HG02852 (cell line): ENCODE measurements around the gene RELL2.

Source experiments
- ATAC-seq: cut with Tn5 transposase; IDR thresholded peaks from one replicate; pipeline ENCODE4 v1.9.1; 2021; ENCODE audit warnings: mild to moderate bottlenecking, moderate library complexity; ENCODE audit not compliant: unreplicated experiment

The RELL2 gene

DNA sequence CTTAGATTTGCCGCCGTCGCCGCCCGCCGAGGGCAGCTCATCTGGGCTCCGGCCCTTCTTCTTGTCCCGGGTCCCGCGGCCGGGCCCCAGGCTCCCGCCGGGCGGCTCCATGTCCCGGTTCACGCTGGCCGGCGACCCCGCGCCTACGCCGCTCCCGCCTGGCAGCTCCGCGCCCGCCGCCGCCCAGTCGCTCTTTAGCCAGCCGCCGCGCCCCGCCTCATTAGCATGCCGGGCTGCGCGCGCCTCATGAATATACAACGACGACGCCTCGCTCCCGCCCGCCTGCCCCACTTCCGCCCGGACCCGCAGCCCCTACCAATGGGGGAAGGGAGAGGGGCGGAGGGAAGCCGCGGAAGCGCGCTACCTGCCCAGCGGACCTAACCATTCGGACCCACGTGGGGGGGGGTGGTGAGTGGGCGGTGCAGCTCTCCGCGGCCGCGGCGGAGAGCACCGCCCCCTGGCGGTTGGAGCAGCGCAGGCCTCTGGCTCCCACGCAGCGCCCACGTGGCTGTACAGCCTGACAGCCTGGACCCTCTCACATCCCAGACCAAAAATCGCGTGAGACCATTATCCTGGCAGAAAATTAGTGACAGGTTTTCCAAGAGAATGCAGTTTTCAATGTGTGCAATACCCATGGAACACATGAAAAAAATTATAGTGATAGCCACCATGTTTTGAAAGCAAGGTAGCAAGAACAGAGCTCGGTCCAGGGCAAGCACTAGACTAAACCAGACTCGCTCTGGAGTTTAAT lies 17.8 kb upstream of the RELL2 start, which contains the start of gene DIAPH1:
Gene DIAPH1 (minus strand): TSS at position 197 of the 751 bp plus-strand sequence. CDS start 86 bp downstream, at position 111.
- ATAC-seq: peak; percentile 79

DNA sequence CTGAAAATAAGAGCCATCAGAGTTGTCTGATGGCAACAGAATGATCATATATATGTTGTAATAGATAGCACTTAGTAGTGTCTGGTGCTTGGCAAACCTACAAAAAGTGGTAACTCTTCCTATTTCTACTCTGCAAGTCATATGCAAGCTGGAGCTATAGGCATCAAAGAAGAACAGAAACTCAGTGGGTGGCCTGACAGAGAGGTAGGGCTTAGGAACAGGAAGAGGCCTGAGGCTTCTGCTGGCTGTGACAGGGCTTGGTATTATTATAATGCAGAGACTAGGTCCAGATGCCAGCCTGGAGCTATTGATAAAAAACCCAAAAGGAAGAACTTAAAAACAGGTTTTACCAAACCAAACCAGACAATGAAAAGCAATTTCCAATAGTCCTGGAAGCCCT lies 13.6 kb upstream of the RELL2 start:
- peak; percentile 53 for ATAC-seq

DNA sequence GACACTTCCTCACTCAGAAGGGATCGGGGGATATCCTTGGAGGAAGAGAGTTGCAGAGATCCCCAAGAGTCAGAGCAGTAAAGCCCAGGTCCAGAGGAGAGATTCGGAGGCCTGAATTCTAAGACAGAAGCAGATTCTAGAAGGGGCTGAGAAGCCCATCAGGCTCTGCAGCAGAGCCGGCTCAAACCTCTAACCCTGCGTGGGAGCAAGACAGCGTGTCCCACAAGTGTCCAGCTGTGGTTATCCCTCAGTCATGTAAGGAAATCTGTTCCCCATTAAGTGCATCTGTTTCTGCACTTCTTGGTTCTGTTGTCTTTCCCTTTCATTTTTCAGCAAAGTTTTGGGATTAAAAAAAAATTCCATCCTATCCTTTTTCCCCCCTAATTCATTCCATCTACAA lies 13.2 kb upstream of the RELL2 start:
- no peak for ATAC-seq

DNA sequence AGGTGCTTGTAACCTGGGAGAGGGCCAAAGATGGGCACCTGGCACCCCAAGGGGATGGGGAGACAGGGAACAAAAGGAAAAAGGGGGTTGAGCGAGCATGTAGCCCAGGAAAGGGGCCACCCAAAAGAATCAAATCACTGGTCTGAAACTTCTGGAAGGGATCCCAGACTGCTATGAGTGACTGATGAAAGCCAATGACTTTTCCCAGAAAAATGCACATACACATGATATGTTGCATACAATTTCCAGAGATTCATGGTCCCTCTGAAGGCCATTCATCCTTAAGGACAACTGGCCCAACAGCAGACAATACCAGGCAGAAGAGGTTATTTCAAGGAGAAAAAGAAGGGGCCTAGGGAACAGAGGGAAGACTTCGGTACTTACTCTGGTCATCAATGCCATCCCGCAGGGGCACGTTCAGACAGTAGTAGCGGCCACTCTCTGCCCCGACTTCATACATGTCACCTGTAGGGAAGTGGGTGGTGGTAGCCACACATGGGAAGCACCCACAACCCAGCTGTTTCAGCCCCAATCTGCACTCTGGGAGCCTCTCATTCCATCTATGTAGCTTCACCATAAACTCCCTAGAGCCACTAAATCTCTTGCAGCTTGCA lies 8.5 kb upstream of the RELL2 start:
- ATAC-seq: no peak

DNA sequence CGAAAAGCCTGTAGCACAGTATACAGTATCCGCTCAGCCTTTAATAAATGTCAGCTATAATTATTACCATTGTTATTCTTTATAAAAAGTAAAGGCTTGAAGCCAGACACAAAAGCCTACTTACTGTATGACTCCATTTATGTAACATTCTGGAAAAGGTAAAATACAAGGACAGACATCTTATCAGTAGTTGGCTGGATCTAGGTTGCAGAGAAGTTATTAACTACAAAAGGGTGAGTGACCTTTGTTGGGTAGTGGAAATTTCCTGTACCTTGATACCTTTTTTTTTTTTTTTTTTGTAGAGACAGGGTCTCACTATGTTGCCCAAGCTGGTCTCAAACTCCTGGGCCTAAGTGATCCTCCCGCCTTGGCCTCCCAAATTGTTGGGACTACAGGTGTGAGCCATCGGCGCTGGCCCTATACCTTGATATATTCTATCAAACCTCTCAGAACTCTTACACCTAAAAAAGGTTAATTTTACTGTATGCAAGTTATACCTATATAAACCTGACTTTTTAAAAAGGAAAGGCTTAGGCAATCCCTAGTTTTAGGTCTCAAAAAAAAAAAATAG lies 6.1 kb upstream of the RELL2 start:
- ATAC-seq: no peak

DNA sequence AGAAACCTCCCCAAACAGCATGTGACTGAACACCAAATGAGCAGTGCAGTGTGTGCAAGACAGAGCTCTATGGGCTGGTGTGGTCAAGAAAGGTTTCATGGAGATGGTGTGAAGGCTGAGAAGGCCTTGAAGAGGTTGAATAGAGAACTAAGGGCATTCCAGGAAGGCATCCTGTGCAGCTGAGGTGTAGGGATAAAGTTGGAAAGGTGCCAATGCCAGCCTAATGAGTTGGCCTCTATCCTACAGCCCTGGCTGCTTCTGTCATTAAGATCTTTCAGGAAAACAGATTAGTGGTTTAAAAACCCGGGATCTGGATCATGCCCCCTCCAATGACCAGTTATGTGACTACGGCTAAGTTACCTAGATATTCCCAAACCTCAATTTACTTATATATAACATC lies 4.1 kb upstream of the RELL2 start:
- no peak for ATAC-seq

DNA sequence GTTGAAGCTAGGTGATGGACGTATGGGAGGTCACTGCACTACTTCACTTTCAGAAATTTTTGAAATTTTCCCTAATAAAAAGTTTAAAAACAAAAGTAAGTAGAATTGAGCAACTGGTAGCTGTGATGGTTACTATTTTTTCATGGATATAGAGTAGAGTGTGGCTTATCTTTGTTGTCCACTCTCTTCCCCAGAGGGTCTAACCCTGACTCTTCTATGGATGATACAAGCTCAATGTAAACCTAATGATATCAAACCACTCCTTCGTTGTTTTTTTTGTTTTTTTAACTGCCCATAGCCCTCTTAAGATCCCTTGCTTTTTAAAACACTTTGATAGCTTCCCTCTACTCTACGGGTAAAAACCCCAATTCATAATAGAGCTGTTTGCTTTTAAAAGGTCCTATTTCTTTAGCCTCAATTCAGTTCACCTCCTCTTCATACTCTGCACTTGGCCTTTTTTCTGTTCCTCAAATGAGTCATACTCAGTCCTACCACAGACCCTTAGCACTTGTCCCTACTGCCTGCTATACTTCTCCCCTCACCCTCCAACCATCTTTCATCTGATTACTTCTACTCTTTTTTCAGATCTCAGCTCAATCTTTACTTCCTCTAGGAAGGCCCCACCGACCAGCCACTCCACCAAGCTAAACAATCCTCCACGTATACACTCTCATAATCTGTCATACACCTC lies 2.8 kb upstream of the RELL2 start:
- ATAC-seq: peak; percentile 71

DNA sequence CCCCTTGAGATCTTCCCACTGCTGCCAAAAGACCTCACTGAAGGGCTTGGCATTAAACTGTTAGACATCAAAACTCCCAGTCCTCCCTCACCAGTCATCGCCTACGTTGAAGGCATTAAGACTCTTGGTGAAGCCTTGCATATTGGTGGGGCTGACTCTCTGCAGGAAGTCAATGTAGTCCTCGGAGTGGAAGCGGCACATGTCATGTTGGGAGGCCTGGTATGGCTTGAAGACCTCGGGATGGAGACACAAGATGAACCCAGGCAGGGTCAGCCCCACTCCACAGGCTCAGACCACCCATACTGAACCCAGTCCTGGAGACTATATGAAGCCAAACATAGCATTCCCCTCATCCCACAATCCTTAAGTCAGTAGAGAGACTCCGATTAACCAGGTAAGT lies 2.1 kb upstream of the RELL2 start:
- no peak for ATAC-seq

DNA sequence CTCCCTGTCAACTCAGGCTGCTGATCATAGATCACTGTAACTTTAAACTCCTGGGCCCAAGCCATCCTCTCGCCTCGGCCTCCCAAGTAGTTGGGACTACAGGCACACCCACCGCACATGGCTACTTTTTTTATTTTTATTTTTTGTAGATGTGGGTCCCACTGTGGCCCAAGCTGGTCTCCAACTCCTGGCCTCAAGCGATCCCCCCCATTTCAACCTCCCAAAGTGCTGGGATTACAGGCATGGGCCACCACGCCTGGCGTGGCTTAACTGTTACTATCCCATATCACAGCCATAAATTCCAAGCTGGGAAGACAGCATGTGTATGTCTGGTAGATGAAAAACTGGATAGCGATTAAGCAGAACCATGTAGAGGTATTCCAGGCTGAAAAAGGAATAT lies 1.2 kb upstream of the RELL2 start:
- ATAC-seq: no peak

DNA sequence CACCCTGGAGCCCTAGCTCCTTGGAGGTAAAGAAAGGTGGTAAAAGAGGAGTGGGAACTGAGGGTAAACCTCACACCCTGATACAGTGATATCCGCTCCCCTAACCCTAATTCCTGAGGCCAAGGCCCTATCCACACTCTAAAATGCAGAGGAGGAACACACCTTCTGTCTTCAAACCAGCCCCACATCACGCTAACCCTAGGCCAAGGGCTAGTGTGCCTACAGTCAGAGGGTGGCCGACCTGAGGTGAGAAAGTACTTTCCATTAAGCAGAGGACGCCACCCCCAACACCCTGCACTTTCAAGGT lies 738 bp upstream of the RELL2 start:
- no peak for ATAC-seq

DNA sequence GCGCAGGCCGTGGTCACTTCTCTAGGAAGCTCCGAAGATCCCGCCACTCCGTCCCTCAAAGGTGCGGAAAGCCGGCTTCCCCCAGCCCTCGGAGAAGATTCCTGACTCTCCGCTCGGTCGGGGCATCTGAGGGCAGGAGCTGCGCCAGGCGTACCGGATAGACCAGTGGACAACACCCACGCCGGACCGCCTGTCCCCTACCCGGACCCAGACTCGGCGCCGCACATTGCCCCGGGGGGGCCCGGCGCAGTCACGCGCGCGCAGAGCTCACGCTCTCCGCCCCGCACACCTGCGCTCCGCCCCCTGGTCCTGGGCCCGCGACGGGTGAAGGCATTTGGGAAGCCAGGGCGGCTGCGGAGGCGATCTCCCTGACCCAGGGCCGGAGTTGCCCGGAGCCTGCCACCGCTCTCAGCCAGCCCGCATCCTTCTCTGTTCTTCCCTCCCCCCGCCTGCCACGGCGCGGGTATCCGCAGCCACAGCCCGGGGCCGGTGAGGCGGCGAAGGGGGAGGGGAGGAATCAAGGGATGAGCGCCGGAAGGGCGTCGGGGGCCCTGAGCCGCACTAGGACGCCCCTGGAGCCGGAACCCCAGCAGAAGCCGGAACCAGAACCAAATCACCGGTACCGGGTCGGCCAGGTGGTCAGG lies 448 bp downstream of the RELL2 start:
- ATAC-seq: peak; percentile 23

DNA sequence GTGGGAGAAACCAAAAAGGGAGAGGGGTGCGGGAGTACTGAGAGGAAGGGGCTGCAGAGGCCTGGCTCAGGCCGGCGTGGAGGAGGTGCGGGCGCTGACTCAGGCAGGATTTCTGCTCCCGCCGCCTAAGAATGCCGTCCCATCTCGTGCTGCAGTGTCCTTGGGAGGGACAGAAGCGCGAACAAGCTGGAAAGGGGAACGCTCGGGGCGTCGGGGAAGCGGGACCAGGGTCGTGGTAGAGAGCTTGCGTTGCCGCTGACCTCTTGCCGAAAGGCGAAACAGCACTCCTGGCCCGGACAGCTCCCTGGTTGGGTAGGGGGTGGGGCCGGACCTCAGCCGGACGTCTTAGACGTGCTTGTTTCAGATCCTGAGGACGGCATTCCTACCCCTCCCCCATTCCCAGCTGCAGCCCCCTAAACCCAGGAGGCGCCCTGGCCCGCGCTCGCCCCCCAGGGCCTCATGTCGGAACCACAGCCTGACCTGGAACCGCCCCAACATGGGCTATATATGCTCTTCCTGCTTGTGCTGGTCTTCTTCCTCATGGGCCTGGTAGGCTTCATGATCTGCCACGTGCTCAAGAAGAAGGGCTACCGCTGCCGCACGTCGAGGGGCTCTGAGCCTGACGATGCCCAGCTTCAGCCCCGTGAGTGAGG lies 1.1 kb downstream of the RELL2 start:
- ATAC-seq: peak; percentile 28

DNA sequence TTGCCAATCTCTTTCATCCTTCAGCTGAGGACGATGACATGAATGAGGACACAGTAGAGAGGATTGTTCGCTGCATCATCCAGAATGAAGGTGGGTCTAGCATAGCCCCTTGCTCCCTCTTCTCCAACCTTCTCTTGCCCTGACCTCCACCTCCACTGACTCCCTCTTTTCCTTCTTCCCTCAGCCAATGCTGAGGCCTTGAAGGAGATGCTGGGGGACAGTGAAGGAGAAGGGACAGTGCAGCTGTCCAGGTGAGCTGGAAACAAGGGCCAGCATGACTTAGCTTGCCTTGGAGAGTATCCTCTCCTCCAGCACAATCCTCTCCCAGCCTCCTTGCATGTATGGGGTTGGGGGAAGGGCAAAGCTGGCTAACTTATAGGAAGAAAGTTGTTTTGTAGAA lies 2.0 kb downstream of the RELL2 start:
- no peak for ATAC-seq

DNA sequence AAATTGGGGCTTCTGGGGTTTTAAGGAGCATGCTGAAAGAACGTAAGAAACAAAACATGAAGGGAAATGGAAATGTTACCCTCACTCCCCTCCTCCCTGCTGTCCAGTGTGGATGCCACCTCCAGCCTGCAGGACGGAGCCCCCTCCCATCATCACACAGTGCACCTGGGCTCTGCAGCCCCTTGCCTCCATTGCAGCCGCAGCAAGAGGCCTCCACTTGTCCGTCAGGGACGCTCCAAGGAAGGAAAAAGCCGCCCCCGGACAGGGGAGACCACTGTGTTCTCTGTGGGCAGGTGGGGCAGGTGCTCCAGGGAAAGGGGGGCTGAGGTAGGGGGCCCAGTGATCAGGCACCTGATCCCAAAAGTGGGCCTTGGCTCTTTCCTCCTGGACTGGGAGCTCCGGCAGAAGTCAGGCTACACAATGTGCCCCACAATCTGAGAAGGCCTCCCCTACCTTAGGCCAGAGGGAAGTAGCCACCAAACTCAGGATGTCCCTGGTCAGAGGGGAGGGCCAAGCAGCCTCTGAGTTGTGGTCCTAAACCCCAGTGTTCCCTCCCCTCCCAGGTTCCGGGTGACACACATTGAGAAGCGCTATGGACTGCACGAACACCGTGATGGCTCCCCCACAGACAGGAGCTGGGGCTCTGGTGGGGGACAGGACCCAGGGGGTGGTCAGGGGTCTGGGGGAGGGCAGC lies 2.7 kb downstream of the RELL2 start:
- ATAC-seq: no peak

DNA sequence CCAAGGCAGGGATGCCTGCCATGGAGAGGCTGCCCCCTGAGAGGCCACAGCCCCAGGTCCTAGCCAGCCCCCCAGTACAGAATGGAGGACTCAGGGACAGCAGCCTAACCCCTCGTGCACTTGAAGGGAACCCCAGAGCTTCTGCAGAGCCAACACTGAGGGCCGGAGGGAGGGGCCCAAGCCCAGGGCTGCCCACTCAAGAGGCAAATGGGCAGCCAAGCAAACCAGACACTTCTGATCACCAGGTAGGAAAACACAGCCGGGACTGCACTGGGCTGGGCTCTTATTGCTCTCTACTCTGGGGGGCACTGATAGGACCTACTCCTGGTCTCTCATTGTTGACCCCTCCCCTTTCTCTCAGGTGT lies 3.2 kb downstream of the RELL2 start:
- ATAC-seq: no peak

DNA sequence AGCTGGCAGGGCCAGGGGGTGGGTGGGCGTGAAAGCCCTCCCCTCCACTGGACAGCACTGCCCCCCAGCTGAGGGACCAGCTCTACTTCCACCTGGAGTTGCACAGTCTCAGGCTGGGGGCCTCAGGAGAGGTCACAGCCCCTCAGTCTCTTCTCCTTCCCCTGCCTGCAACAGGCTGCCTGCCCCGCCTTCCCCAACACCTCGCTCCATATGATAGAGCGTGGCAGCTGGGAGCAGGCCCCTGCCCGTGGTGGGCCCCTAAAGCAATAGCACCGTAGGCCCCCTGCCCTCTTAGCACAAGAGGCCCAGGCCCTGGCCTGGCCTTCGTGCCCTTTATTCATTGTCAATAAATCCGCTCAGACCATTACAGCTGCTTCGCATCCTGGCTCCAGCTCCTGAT lies 3.9 kb downstream of the RELL2 start:
- no peak for ATAC-seq

DNA sequence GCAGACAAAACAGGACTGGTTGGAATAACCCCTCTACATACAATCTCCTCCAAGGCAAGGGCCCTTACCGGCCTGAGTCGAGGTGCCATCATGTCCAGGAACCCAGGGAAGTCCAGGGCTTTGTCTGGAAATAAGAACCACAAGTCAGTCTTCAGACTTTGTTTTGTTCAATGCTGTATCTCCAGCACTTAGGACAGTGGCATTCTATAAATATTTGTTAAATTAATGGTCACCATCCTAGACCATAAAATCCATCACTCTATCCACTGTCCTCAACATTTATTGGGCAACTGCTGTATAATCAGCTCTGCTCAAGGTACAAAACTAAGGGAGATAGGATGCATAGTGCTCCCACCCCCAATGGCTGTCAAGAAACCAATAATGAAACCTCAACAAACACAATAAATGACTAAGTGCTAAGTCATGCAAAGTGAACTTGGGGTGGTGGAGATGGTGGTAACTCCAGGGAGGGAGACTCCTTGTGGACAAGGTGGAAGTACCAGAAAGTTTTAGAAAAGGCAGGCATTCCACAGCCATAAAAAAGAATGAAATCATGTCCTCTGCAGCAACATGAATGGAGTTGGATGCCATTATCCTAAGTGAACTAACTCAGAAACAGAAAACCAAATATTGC lies 5.0 kb downstream of the RELL2 start:
- ATAC-seq: peak; percentile 53

DNA sequence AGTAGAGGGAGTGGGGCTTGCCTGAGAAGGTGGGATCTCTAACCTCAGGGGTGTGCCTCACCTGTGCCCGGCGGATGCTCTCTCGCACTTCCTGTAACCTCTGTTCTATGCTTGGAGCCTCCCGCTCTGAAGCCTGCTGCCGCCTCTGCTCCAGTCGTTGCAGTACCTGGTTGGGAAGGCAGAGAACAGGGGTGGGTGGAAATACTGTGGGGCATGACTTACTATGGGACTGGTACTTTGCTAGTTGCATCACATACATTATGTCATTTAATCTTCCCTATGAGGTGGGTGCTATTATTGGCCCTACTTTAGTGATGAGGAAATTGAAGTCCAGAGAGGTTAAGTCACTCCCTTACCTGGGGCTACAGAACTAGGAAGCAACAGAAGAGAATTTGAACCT lies 9.2 kb downstream of the RELL2 start:
- no peak for ATAC-seq

DNA sequence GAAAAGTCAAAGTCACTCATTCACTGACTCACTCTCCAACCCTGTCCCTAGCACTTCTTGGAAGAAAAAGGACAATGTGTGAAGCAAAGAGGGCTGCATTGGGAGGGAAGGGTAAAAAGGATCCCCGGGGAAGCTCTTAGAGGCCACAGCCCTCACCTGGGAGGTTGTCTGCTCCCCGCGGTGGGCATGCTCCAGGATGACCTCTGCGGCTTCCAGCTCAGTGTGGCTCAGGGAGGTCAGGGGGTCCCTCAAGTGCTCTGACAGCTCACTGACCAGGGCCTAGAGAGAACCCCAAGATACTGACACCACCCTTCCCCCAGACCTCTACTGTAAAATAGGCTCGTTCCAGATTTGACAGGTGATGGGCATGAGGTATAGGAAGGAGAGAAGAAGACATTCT lies 10.4 kb downstream of the RELL2 start:
- no peak for ATAC-seq

DNA sequence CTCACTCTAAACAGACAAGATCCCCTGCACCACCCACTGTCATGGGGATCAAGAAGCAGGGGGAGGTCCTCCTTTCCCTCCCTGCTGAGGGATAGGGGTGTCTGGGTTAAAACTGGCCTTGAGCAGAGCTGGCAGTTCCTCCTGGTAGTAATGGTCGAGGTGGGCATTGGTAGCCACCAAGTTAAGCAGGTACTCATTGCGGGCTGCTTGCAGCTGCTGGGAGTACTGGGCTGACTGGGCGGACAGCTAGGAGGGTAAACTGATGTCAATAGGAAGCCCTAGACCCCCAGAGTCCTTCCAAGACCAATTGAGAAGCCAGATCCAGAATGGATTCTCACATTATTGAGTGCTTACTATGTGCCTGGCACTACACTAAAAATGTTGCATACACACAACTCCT lies 11.1 kb downstream of the RELL2 start:
- ATAC-seq: no peak
